Measurements from ENCODE around the gene CTXND2.

GRCh38 chr1:150926097-150926741 lies 39.3 kb downstream of the CTXND2 start, which contains the start of gene SETDB1:
- TF ChIP-seq CTCF (IDR thresholded peaks at IDR 0.05): peak in 2 of 7 experiments; percentile 22 to 37
- peak in 2 of 3 donors; percentile 51 to 66 for TF ChIP-seq POLR2A (IDR thresholded peaks at IDR 0.05)
